ENCODE data around the gene RWDD2A. TPM values are rescaled to one million over a fixed set of nuclear protein-coding genes. Genes with fewer than 3 reads are reported as not detected.
A peak's percentile ranks its signal among the peaks of the same experiment; 100 is the strongest.
"Not testable (repeated sequence)": the region's sequence is repeated elsewhere in the genome, so short reads cannot be mapped to it uniquely, and the experiment has no call there.

Gene RWDD2A
- total RNA-seq = 3.1 and 4.6 TPM in 2 replicates

DNA sequence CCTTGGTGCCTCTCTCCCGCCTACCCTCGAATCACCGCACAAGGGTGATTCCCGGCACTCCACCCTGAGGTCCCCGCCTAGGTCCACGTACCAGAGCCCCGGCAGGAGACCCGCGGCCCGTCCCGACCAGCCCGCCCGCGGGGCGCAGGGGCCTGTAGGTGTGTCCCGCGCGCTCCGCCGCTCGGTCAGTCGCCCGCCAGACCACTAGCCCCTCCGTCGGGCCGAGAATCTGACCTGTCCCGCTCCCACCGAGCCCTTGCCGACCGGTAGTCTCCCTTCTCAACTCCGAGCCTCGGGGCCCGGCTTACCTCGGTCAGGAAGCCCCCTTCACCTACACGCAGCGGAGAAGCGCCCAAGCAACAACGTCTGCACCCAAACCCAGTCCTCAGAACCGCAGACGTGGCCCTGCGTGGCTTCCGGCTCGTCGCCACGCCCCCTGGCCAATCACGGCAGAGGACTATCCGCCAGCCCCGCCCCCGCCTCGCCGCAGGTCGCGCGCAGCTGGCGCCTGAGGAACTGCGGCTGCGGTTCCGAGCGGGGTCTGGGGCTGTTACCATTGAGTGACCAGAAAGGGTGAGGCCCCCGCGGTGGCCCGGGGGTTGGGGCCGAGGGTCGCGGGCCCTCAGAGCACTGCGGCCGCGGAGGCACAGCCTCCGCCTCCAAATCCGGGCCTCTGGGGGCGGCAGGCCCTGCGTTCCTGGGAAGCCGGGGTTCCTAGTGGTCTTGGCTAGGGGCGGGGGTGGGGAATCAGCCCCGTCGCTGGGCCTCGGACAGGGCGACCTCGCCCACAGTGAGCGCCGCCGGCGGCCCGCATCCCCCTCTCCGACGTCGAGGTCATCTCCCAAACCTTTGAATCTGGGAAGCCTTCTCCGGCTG, at the start of gene RWDD2A, which contains the start of gene PGM3:
RWDD2A (plus strand) TSS at position 487 of the 876 bp plus-strand sequence. CDS start 1,095 bp downstream, outside the sequence.
PGM3 (minus strand) TSS at position 395 of the 876 bp plus-strand sequence. CDS start 2,253 bp downstream, outside the sequence.
- DNase-seq (ENCODE audit: low read depth, low spot score) = peak; percentile 63

- no peak for DNase-seq (ENCODE audit: low read depth, low spot score)
Measured at GRCh38 chr6:83151114-83151513, 42.0 kb upstream of the RWDD2A start.

- no peak for DNase-seq (ENCODE audit: low read depth, low spot score)
Measured at GRCh38 chr6:83152913-83153312, 40.2 kb upstream of the RWDD2A start.

- no peak for DNase-seq (ENCODE audit: low read depth, low spot score)
Measured at GRCh38 chr6:83153883-83154521, 39.2 kb upstream of the RWDD2A start.

DNA sequence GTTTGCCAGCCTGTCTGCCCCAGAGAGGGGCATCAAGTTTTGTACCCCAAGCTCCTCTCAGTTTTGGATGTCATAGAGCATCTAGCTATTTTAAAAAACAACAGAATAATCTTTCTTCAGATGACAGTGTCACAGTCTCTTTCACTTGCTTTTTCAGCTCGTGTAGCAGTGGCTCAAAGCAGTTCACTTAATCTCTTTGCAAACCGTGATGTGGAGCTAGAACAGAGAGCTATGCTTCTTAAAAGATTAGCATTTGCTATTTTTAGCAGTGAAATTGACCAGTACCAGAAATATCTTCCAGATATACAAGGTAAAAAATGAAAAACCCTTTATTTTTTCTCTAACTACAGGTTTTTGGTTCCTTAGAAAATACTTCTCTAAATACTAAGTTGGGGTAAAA, 37.4 kb upstream of the RWDD2A start:
- DNase-seq (ENCODE audit: low read depth, low spot score) = no peak

- DNase-seq (ENCODE audit: low read depth, low spot score) = no peak
Measured at GRCh38 chr6:83160167-83160566, 33.0 kb upstream of the RWDD2A start.

DNA sequence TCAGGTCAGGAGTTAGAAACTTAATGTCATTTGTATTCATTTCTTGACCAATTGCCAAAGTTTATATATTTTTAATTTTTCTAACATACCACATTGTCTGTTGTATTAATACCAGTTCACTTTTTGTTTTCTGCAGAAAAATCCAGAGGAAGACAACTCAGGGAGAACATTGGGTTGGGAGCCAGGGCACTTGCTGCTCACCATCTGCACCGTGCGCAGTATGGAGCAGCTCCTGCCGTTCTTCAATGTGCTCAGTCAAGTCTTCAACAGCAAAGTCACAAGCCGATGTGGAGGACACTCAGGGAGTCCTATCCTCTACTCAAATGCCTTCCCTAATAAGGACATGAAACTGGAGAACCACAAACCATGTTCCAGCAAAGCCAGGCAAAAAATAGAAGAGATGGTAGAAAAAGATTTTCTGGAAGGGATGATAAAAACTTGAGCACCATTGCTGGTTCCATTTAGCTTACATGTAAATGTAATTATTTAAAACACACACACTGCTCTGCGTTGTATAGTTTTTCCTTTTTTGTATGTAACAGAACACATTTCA, 25.4 kb upstream of the RWDD2A start:
- DNase-seq (ENCODE audit: low read depth, low spot score) = no peak

- DNase-seq (ENCODE audit: low read depth, low spot score) = no peak
Measured at GRCh38 chr6:83168556-83168955, 24.6 kb upstream of the RWDD2A start.

- no peak for DNase-seq (ENCODE audit: low read depth, low spot score)
Measured at GRCh38 chr6:83169106-83169505, 24.1 kb upstream of the RWDD2A start.

DNA sequence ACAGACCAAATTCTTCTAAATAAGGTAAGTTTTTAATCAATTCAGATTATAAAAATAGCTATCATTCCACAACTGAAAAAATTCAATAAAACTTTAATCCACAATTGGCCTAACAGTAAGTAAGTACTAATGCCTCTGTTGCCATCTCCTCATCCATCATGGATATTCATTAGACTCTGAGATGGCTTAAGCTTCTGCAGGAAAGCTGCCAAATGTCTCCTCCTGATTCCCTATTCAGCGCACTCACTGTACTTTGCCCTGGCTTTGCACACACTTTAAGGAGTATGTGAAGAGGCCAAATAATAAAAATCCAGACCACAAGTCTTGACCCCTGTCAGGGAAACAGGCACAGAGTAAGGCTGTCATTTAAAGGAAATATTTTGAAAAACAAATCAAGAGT, 23.6 kb upstream of the RWDD2A start:
- no peak for DNase-seq (ENCODE audit: low read depth, low spot score)

GRCh38 chr6:83176246-83176645, 16.9 kb upstream of the RWDD2A start:
- DNase-seq (ENCODE audit: low read depth, low spot score) = no peak

DNA sequence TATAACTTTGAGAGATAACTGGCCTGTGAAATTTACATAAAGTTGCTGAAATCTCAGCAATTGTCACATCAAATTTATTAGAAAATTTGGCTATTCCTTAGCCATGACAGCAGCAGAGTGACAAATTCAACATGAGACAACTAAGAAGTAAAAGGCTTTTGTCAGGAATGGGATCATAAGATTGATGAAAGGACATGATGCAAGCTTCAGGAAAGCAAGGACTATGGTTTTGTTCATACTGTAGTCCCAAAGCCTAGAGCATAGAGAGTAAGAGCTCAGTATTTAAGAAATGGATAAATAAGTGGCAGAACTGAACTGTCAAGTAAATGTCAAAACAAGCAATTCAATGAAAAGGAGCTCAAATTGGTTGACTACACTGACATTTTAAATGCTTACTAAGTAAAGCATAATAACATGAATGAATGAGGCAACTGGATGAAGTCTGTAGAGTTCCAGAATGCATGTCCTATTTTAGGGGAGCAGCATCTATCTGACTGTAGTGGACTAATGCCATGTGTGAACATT, 12.7 kb upstream of the RWDD2A start:
- no peak for DNase-seq (ENCODE audit: low read depth, low spot score)

DNA sequence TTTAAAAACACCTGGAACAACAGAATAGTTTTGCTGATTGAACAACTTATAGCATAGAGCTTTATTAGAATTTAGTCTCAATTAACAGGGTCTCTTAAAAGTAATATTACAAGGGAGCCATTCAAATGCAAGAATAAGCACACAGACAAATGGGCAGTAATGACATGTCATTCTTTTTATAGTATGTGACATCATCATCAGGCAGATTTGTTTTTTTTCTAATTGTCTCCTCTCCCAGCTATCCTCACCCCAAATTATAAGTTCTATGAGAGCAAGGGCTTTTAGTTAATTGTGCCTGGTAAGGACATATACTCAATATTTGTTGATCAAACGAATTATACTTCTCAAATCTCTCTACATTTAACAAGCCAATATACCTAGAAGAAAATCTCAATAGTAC, 11.0 kb upstream of the RWDD2A start:
- DNase-seq (ENCODE audit: low read depth, low spot score) = no peak

DNA sequence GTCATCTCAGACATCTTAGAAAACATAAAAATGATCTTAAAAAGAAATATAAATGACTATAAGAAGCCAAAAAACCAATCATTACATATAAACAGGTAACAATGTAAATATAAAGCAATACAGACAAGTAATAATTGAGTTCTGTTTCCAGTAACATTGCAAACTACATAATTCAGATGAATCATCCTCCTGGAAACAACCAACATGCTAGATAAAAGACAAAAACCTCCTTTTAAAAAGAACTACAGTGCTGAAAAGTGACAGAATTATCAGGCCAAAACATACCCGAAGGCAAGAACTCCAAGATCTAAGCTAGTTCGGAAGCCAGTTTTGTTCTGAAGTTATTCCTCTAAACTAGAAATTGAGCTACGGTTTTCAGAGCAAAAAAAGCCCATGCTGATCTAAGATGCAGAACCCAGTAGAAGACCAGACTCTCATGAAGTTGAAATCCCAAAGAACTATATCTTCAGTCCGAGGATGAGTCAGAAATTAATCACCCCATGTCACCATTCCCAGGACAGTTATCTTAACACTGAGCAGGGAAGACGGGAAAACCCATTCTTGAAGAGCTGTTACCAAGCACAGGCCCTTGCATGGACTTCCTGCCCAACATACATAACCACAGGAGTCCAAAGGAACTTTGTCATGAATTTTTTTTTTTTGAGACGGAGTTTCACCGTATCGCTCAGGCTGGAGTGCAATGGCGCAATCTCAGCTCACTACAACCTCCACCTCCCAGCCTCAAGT, 9.9 kb upstream of the RWDD2A start:
- no peak for DNase-seq (ENCODE audit: low read depth, low spot score)

DNA sequence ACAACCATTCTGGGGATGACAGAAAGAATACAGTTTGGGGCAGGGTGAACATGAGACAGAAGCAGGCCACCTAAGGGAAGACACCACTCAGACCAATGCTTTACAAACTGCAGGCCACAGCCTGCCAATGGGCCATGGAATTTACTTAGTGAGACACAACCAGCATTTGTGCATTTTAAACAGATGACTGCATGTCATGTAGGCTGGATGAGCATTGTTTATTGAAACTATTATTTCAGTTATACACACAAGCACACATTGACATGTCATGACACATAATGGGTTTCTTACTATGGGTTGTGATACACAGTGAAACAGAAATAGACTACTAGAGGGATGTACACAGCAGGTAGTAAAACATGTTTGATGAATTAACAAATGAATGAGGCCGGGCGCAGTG, 8.1 kb upstream of the RWDD2A start:
- no peak for DNase-seq (ENCODE audit: low read depth, low spot score)

- DNase-seq (ENCODE audit: low read depth, low spot score) = no peak
Measured at GRCh38 chr6:83188501-83188900, 4.7 kb upstream of the RWDD2A start.

- DNase-seq (ENCODE audit: low read depth, low spot score) = no peak
Measured at GRCh38 chr6:83190626-83191025, 2.5 kb upstream of the RWDD2A start.

DNA sequence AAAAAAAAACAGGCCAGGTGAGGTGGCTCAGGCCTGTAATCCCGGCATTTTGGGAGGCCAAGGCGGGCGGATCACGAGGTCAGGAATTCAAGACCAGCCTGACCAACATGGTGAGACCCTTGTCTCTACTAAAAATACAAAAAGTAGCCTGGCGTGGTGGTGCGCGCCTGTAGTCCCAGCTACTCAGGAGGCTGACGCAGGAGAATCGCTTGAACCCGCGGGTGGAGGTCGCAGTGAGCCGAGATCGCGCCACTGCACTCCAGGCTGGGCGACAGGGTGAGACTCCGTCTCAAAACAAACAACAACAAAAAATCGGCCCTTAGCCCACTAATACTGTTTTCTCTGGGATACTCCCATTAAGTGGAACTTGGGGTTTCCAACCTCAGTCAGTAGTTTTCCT, 1.2 kb upstream of the RWDD2A start:
- not testable (repeated sequence) for DNase-seq (ENCODE audit: low read depth, low spot score)

- no peak for DNase-seq (ENCODE audit: low read depth, low spot score)
Measured at GRCh38 chr6:83192456-83192855, 701 bp upstream of the RWDD2A start.

GRCh38 chr6:83193747-83194566, 800 bp downstream of the RWDD2A start:
- no peak for DNase-seq (ENCODE audit: low read depth, low spot score)

Measured in pulmonary artery endothelial cell (primary cell).